HG02678 (cell line): ENCODE data around the gene PAOX.

ENCODE experiments used
- ATAC-seq: cut with Tn5 transposase; IDR thresholded peaks from one replicate; pipeline ENCODE4 v1.9.1; 2021; ENCODE audit warnings: mild to moderate bottlenecking, moderate library complexity; ENCODE audit not compliant: unreplicated experiment

PAOX gene

DNA sequence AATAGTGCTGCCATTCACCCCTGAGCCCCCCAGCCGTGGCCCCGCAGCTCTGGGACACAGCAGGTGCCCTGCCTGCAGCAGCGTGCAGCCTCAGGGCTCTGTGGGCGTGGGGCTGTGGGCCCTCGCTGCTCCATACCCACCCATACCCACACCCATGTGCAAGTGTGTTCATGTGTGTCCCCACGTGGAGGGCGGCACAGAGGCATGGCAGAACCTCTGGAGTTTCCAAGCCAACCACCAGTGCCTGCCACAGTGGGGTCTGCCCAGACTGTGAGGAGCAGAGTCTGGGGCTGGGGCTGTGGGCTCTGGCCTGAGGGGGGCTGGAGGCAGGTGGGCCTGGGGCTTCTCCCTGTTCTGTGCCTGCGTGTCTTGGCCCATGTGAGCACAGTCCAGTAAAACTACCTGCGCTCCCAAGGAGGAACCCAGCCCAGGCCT lies 29.5 kb upstream of the PAOX start:
- no peak for ATAC-seq

DNA sequence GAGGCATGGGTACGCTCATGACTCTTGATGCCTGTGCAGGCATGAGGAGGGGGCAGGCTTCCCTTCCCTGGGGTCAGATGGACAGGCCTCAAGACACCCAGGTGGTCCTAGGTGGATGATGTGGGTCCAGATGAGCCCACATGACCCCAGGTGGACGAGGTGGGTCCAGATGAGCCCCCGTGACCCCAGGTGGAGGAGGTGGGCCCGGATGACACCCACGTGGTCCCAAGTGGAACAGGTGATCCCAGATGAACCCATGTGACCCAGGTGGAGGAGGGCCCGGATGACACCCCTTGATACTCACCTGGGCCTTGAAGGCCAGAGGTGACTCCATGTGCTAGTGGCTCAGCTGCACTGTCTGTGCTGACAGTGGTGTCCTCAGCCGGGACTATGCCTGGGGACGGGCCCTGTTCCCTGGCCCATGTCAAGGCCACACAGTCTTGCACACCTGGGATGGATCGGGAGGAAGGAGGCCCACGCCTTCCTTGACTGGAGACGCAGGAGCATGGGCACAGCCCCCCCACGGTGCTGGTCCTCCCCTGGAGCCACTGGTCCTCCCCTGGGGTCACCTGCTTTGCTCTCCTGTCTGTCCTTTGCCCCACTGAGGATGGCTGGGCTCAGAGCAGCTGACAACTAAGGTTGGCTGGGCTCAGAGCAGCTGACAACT lies 28.6 kb upstream of the PAOX start:
- no peak for ATAC-seq

DNA sequence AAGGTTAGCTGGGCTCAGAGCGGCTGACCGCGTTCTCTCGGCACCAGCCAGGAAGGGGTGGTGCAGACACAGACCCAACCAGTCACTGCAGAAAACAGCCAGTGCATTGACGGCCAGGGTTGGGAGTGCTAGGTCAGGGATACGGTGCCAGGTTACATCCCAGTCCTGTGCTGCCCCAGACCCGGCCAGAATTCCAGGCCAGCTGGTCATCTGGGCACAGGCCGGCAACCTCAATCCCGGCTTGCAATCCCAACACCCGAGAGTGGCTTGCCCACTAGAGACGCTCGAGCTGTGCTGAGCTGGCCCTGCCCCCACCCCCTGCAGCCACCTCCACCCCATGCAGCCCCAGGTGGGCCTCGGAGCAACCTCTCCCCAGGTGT lies 28.1 kb upstream of the PAOX start:
- no peak for ATAC-seq

DNA sequence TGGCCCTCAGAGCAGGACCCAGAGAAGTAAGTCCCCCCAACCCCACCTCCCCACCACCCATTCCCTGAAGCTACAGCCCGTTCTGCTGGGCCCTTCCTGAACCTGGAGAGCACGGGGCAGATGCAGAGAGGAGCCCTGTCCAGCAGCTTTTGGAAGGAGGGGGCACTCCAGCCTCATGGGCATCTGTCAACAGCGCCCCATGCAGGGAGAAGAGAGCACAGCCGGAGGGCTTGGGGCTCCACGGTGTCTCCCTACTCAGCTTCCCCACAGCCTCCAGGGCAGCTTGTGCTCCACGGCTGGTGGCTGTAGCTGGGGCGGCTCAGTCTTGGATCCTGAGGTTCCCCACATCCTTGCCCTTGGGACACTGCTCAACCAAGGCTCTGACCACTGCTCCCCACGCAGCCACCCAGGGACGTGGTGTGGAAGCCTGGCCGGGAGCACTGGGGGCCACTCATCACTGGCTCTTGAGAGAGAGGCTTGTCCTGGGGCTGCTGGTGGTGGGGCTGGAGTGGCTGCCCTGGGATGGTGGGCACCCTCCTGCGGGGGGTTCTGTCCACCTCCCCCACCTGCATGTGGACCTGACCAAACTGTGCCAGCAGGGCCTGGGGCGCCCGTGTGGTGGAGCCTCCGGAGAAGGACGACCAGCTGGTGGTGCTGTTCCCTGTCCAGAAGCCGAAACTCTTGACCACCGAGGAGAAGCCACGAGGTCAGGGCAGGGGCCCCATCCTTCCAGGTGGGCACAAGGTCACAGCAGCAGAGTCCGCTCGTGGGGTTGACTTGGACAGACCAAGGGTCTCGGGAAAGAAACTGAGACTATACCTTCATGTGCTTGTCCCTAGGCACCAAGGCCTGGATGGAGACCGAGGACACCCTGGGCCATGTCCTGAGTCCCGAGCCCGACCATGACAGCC lies 27.4 kb upstream of the PAOX start:
- no peak for ATAC-seq

DNA sequence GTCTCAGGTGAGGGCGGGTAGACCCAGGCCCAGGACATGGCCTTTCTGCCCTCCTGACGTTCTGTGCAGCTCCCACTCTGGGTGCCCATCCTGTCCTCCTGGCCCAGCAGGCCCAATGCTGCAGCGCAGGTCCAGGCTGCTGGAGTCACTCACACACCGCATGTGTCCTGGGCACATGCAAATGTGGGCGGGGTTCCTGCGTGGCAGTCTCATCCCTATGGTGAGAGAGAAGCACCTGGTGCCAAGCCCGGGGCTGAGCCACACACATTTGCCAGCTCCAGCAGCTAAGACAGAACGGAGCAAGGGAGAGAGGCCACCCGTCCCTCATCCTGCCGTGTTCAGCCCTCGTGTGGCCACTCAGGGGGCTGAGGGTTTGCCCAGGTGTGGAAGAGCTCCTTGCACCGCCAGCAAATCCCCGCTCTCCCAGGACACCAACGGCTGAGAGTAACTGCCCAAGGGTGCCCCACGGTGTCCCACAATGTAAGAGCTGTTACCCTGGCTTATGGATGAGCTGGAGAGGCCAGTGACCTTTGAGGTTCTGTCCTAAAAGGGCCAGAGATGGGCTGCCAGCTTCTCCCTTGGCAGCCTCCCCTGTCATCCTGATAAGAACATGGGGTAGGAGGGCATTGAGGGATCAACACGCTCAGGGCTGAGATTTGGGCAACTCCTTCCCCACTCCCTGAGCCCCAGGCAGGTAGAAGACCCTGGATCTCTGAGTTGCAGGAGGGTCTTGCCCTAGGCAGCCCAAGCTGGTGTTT lies 25.7 kb upstream of the PAOX start:
- no peak for ATAC-seq

DNA sequence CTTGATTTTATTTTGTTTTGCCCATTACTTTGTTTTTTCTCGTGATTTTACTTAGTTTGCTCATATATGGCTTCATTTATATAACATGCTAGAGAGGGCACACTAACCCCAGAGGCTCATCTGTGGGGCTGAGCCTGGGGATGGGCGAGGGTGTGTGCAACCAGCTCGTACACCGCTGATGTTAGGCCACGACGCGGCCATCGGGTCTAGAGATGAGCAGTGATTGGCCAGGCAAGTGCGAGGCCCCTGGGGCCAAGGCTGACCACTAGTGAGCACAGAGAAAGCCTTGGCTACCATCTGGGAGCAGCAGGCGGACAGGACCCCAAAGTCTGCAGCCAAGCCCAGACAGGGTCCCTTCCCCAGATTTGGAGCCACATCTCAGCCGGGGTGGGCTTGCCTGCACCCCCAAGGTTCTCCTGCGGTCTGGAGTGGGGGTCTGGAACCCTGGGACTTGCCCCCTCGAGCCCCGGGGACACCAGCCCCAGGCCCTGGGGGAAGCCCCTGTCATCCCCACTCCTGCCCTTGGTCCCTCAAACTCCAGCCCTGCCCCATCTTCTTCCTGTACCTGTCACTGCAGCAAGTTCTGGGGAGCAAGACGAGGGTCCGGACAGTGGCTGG lies 25.0 kb upstream of the PAOX start:
- no peak for ATAC-seq

DNA sequence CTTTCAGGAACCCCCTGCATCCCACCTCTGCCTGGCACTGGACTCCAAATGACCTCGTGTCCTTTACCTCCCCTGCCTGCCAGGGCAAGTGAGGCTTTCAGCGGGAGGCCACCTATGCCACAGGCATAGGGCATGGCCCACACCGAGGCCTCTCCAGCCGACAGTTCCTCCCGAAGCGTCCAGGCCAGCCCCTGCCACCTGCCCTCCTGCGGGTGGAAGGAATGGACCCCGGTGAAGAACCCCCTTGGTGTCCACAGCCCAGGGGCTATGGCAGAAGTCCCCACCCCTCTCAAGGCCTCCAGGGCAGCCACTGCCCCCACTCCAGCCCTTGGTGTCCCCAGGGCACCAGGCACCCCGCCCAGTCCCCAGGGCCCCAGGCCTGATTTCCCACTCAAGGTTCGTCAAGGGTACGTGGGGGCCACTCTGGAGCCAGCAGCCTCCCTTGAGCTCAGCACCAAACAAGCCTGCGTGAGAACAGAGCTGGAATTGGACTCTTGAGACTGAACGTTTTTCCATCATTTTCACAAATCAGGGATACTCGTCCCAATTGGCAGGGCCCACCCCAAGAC lies 24.3 kb upstream of the PAOX start:
- no peak for ATAC-seq

DNA sequence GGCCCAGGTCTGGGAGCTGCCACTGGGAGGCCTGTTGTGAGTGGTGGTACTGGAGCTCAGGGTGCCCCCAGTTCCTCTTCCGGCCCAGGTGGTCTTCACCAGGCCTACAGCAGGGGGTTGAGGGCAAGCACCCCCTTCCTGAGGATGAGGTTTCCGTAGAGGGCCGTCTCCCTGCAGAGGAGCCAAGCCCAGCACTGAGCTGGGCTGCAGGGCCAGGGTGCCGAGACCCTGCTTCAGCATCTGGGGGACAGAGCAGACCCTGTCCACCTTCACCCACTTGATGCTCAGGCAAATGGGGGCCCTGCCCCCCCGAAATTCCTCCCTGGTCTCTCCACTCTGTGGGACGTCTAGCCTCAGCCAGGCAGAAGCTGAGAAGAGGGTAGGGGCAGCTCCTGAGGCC lies 23.8 kb upstream of the PAOX start:
- no peak for ATAC-seq

DNA sequence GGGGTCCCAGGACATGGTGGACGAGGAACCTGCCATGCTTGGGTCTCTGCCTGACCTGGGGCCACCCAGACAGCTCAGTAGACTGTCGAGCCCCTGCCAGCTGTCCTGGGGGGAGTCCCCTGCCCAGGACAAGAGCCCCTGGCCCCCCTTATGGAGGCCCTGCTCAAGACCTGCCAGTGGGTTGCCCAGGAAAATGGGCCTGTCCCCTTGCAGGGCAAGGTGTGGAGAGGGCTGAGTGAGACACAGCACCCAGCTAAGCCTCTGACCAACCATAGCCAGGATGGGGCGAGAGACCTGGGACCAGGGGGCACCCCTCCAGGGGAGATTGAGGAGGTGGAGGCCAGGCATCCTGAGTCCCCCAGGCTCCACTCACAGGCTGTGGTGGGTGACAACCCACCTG lies 23.1 kb upstream of the PAOX start:
- ATAC-seq: no peak

DNA sequence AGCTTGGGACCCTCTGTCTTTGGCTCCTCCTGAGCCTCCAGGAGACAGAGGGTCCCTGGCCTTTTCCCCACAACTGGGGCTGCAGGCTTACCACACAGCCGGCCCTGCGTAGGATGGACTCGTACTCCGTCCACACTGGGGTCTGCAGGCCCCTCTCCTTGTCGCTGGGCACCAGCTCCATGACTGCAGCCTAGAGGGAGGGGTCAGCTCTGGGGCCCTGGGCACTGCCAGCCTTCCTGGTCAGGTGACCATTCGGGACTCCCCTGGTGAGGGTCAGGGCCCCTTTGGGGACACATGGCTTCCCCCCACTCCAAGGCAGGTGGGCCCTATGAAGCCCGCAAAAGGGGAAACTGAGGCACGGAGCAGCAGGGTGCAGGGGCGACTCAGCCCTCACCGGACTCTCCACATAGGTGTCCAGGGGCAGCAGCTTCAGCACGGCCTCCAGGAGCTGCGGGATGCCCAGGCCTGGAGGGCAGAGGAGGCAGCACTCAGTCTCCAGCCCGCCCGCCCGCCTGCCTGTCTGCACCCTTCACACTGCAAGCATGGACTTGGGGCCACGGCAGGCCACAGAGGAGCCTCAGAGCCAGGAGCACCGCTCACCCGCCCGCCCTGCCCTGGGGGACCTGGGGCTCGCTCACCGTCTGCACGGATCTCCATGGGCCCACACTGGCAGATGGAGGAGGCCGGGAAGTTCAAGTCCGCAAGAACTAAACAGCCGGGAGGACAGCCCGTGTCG lies 22.3 kb upstream of the PAOX start:
- no peak for ATAC-seq

DNA sequence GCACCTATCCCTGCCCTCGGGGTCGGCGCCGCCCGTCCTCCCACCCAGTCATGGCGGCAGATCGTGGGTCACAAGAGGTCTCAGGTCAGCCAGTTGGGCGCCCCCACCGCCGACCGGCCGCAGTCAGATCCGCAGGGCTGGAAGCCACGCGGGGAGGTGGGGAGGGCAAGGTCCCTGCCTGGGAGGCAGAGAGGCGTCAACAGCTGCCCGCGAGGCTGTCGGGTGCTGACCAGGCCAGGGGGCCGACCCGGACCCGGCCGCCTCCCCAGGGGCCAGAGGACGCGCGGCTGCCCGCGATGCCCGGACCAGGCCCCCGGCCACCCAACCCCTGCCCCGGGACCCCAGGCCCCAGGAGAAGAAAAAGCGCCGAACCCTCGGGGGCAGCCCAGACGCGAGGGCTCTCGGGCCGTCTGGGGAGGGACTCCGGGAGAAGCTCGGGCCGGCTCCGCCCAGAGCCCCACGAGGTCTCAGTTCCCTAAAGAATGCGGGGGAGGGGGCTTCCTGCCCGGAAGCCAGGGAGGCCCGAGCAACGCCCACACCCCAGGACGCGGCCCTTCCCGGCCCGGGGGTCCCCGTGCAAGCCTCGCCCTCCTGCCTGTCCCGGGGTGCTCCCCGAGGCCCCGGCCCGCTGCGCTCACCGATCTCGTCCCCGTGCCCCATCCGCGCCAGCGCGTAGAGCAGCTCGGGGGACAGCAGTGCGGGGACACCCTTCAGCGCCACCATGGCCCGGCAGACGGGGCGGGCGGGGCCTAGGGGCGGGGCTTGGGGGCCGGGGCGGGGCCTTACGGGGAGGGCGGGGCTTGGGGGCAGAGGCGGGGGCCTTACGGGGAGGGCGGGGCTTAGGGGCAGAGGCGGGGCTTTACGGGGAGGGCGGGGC lies 21.5 kb upstream of the PAOX start, which contains the start of gene FUOM:
FUOM (minus strand) TSS at position 735 of the 877 bp plus-strand sequence; CDS start at position 723, 12 bp downstream.
- peak; percentile 65 for ATAC-seq

DNA sequence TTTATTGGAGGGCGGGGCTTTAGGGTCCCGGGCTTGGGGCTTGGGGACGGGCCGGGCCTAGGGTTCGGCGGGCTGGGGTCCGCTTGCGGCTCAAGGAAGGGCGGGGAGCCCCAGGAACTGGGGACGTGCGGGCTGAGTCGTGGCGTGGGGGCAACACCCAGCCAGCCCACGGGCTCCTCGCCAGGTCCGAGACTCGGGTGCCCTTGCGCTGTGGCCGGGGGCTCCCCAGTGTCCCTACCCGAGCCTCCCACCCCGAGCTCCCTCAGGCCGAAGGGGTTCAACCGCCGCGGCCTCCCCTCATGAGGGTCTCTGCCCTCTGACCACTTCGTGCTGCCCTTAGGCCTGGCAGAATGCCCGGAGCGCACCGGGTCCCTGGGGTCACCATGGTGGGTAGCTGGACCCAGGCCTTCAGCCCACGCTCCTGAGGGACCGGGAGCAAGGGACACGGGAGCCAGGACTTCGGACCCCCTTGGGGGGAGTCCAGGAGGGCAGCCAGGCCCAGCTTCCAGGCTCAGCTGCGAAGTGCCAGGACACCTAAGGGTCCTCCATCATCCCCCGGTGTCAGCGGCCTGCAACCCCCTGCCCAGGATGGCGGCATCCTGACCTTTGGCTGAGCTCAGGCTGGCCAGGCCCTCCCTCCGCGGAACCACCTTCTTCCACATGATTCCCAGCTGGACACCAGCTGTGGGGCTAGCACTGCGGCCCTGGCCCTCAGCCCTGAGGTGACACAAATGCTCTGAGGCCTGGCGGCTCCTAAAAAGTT lies 20.7 kb upstream of the PAOX start:
- ATAC-seq: no peak

DNA sequence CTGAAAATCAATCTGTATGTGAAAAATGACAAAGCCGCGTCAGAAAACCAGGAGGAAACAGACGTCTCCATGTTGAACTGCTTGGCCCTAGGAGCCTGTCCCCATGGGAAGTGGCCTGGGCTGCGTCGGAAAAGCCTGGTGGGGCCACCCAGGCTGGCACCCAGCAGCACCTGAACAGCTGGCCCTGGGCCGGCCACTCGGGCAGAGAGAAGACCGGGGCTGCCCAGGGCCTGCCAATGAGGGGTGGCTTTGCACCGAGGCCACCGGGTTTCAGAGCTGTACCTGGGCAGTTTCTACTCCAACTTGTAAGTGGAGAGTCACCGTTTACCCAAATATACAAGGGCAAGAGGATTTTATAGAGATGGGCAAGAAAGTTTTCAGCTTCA lies 20.1 kb upstream of the PAOX start:
- ATAC-seq: no peak

DNA sequence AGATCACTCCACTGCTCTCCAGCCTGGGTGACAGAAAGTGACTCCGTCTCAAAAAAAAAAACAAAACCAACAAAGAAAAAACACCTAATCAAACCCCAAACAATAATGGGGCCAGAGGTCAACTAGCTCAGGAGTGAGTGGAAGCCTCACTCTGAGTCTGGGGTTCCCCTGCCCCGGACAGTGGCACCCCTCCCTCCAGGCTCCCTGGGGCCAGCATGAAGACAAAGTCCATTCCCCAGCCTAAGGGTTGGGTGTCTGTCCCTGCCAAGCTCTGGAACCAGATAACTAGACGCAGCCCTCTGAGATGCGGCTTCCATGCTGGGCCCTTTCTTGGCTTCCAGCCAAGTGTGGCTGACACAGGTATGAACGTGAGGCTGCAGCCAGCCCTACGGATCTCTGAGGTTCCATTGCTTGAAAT lies 19.5 kb upstream of the PAOX start:
- no peak for ATAC-seq

DNA sequence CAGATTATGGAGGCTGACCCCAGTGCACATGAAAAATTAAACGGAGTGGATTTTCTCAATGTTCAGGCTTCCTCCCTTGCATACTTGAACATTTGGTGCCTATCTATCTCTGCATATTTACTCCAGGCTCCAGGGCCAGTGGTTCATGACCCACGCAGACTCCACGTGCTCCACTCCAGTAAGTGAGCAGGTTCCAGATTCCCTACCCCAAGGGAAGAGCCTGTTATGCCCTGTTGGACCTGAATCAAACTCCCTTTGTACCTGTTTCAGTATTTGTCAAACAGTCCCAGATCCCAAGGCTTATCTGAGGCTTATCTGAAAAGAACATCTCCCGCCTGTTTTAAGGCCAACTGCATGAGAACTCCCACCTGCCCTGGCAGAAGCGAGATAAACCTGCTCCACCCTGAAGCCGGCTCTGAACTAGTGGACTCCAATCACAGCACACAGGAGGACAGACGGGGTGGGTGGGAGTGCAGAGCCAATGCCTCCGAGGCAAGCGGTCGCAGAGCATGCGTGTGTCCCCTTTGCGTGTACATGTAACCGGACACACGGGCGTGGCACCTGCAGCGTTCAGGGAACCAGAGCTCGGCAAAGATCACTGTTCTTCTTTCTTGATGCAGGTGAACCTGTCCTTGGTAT lies 19.0 kb upstream of the PAOX start:
- ATAC-seq: no peak

DNA sequence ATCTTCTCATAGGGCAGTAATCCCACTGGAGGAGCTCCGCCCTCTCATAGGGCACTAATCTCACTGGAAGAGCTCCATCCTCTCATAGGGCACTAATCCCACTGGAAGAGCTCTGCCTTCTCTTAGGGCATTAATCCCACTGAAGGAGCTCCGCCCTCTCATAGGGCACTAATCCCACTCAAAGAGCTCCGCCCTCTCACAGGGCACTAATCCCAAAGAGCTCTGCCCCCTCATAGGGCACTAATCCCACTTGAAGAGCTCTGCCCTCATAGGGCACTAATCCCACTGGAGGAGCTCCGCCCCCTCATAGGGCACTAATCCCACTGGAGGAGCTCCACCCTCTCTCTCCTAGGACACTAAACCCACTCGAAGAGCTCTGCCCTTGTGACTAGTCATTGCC lies 17.8 kb upstream of the PAOX start:
- no peak for ATAC-seq

DNA sequence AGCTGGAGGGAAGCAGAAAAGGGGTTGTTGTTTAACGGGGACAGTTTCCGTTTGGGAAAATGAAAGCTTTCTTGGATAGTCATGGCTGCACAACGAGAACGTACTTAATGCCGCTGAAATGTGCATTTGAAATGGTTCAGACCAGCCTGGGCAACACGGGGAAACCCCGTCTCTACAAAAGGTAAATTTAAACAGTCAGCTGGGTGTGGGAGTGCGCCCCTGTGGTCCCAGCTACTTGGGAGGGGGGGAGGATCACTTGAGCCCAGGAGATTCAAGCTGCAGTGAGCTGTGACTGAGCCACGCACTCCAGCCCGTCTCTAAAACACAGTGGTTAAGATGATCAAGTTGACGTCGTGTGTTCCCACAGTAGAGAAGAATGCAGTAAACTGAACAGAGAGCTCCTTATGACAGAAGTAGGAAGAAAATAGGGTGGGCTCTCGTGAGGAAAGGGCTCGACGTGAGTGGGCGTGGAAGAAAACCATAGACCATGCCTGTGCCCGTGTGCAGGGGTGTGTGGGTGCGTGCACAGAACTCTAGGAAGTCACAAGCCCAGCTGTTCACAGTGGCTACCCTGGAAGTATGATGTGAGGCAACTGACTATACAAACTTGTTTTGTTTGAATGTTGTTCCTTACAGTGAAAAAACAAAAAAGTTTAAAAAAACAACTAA lies 17.2 kb upstream of the PAOX start:
- ATAC-seq: no peak
